Common myeloid progenitor, CD34-positive (primary cell): ENCODE measurements around the gene ERC2.

Source experiments
- CTCF ChIA-PET: fragments of 350-600 bp; sonication (Branson Sonifier 250); formaldehyde crosslinking; loops from one replicate; lab custom pipeline; 2021; ENCODE audit warnings: antibody characterized with exemption; lab: Charles Lee
- POLR2A ChIA-PET: fragments of 350-600 bp; sonication (Branson Sonifier 250); formaldehyde crosslinking; loops from one replicate; lab custom pipeline; 2021; ENCODE audit warnings: antibody characterized with exemption; lab: Charles Lee
- DNase-seq, 3 donors: peaks; one replicate each; pipeline versions ENCODE4 v3.0.0 to v3.0.0-alpha.2; 2013
- H3K27ac ChIP-seq, 2 experiments: 1 replicate in 1 of 2; 2 replicates in 1 of 2; pipeline ENCODE4 v1.7.0; 2013; ENCODE audit warnings: inconsistent platforms in 2 of 2, low read length in 2 of 2, mild to moderate bottlenecking in 2 of 2, low read depth in 1 of 2, moderate library complexity in 1 of 2; ENCODE audit not compliant: severe bottlenecking in 2 of 2, insufficient read depth in 1 of 2, poor library complexity in 1 of 2
- H3K27me3 ChIP-seq, 5 experiments: replicated peaks in 2 of 5; 1 replicate in 3 of 5; 2 replicates in 2 of 5; pipeline versions ENCODE4 v1.6.1 to v1.7.0; 2013; ENCODE audit warnings: low read length in 4 of 5, mild to moderate bottlenecking in 2 of 5, moderate library complexity in 2 of 5, inconsistent platforms in 1 of 5; ENCODE audit not compliant: insufficient read depth in 5 of 5, control insufficient read depth in 4 of 5
- H3K36me3 ChIP-seq, 4 experiments: 1 replicate in 2 of 4; 2 replicates in 2 of 4; pipeline versions ENCODE4 v1.6.1 to v1.7.0; 2013; ENCODE audit warnings: low read length in 3 of 4, control low read depth in 1 of 4, mild to moderate bottlenecking in 1 of 4; ENCODE audit not compliant: control insufficient read depth in 4 of 4, insufficient read depth in 4 of 4
- H3K4me1 ChIP-seq, 4 experiments: 1 replicate in 3 of 4; 2 replicates in 1 of 4; pipeline versions ENCODE4 v1.6.1 to v1.7.1; 2013; ENCODE audit warnings: low read length in 3 of 4, mild to moderate bottlenecking in 3 of 4, control low read depth in 1 of 4, inconsistent platforms in 1 of 4, moderate library complexity in 1 of 4; ENCODE audit not compliant: control insufficient read depth in 4 of 4, insufficient read depth in 4 of 4; ENCODE audit errors: control extremely low read depth in 1 of 4
- H3K4me3 ChIP-seq, 7 experiments: 1 replicate in 4 of 7; 2 replicates in 3 of 7; pipeline versions ENCODE4 v1.5.1 to v1.7.0; 2013; ENCODE audit warnings: mild to moderate bottlenecking in 7 of 7, low read length in 6 of 7, moderate library complexity in 6 of 7, inconsistent platforms in 2 of 7, low read depth in 2 of 7, control low read depth in 1 of 7; ENCODE audit not compliant: insufficient read depth in 4 of 7, control insufficient read depth in 1 of 7; ENCODE audit errors: extremely low read depth in 1 of 7
- H3K9me3 ChIP-seq, 5 experiments: 1 replicate in 4 of 5; 2 replicates in 1 of 5; pipeline versions ENCODE4 v1.6.1 to v1.7.1; 2013; ENCODE audit warnings: low read length in 4 of 5, mild to moderate bottlenecking in 2 of 5, inconsistent platforms in 1 of 5, low read depth in 1 of 5, moderate library complexity in 1 of 5; ENCODE audit not compliant: control insufficient read depth in 4 of 5, insufficient read depth in 2 of 5; ENCODE audit errors: control extremely low read depth in 1 of 5
- WGBS: methylation state at CpG from one replicate; pipeline ENCODE4 v1.1.5; 2013; ENCODE audit not compliant: insufficient coverage; 5-methylcytosine and 5-hydroxymethylcytosine counted together

The ERC2 gene

DNA sequence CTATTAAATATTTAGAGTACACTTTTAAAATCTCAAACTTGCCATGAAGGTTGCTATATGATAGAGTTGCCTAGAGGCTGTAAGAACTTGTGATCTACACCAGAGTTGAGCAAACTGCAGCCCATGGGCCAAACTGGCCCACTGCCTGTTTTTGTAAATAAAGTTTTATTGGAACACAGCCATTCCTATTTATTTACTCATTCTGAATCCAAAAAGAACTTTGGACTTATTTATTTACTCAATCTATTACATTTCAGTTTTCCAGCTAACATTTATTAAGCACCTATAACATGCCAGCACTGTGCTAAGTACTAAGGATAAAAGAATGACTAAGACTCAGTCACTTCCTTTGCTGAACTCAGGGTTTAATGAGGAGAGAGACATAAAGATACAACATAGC, 403.6 kb downstream of the ERC2 start:
- no peak overlapping the region for H3K27ac ChIP-seq
- no peak for DNase-seq
- ChIA-PET CTCF (no interaction called here), POLR2A (no interaction called here)
- H3K4me1 ChIP-seq: no peaks in the 10 kb centered on the region
- no peaks in the 10 kb centered on the region for H3K27me3 ChIP-seq
- no peaks in the 10 kb centered on the region for H3K36me3 ChIP-seq
- H3K4me3 ChIP-seq: no peak overlapping the region
- H3K9me3 ChIP-seq: no peaks in the 10 kb centered on the region

DNA sequence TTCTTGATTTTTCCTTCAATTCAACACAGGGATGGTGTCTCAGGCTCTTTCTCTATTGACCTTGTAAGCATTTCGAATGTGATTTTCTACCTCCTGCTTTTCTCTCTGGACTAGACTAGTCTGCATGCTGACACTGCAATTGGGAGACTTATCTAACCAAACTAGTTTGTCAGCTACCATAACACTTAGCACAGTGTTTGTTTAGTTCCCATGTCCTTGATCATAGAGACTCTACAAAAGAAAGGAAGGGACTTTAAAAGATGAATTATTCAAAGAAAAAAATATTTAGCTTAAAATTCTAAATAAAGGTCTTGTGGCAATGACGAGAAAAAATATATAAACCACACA, 407.0 kb downstream of the ERC2 start:
- Histone ChIP-seq H3K4me3 (no peak overlapping the region), H3K27ac (no peak overlapping the region), H3K36me3 (no peaks in the 10 kb centered on the region), H3K27me3 (no peaks in the 10 kb centered on the region), H3K4me1 (no peaks in the 10 kb centered on the region), H3K9me3 (no peaks in the 10 kb centered on the region)
- WGBS: 88% methylated on average over 1 of the region's 2 CpGs
- DNase-seq: no peak
- CTCF ChIA-PET: no interaction called here
- POLR2A ChIA-PET: no interaction called here

DNA sequence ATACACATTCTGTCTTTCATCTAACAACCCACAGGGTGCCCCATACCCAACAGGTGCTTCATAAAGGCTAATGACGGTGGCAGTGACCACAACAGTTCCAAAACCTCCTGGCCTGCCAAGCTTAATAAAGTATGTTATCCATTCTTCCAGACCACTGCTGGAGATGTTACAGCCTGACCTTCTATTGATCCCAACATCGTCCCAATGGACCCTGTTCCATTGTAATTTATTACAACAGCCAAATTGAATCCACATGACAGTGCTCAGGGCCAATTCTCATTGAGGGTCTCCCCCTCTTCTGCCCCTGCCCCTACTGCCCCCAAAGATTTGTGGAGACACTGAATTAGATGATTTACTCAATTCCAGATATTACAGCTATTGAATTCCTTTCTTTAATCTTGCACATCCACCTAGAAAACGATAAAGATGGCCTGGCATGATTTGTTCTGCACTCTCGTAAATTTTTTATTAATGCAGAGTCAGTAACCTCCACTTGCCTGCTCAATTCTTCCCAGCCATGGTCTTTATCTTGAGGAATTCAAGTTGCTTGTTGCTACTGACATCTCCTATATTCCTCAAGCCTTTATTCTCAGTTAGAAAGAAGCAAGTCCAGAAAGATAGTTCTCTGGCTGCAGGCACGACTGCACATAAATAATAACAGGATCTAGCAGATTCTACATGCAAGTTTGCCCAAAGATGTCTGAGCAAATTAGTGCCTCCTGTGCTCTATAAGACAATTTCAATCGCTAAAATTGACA, 407.6 kb downstream of the ERC2 start:
- Histone ChIP-seq H3K4me1 (no peaks in the 10 kb centered on the region), H3K4me3 (no peak overlapping the region), H3K9me3 (no peaks in the 10 kb centered on the region), H3K27ac (no peak overlapping the region), H3K27me3 (no peaks in the 10 kb centered on the region), H3K36me3 (no peaks in the 10 kb centered on the region)
- 95% methylated on average over 6 of the region's 6 CpGs for WGBS
- POLR2A ChIA-PET: no interaction called here
- CTCF ChIA-PET: no interaction called here
- DNase-seq: no peak

DNA sequence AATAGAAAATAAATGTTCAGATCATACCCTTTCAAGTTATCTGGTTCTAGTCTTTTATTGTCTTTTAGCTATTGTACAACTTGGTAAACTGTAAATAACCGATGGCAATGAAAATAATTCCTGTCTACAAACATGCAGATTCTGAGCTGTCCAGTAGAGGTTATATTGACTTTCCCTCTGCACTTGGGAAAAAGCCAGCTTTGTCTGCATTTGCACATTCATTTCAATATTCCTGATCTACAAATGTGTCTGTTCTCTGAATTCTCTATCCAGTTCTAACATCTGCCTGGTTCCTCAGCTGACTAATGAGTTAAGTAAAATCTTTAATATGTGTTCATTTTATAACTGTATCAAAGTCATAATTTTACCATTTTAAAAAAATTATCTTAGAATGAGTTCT, 408.5 kb downstream of the ERC2 start:
- POLR2A ChIA-PET: no interaction called here
- 100% methylated on average over 1 of the region's 1 CpG for WGBS
- no peak for DNase-seq
- H3K4me1 ChIP-seq: no peaks in the 10 kb centered on the region
- H3K4me3 ChIP-seq: no peak overlapping the region
- H3K9me3 ChIP-seq: no peaks in the 10 kb centered on the region
- peaks cover 0 to 2% (median 0%) of the 10 kb centered on the region in 5 experiments for H3K27me3 ChIP-seq
- H3K36me3 ChIP-seq: no peaks in the 10 kb centered on the region
- H3K27ac ChIP-seq: no peak overlapping the region
- CTCF ChIA-PET: no interaction called here

DNA sequence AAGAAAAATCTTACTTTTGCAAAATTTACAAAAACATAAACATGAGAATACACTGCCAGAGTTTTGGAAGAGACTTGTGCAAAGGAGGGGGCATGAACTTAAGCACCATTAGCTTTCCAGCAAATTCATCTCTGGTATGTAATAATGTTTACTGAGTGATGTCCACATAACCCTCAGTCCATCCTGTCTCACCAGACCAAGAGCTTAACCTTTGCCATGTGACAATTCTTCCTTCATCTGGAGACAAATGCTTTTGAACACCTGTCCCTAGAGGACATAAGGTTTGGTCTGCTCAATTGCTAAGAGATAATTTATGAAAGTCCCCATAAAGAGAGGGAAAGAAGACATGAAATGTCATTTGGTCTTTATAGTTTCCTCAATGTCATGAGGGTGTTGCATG, 412.3 kb downstream of the ERC2 start:
- Histone ChIP-seq H3K9me3 (no peaks in the 10 kb centered on the region), H3K4me3 (no peak overlapping the region), H3K27ac (no peak overlapping the region), H3K27me3 (peaks cover 0 to 2% (median 0%) of the 10 kb centered on the region in 5 experiments), H3K36me3 (no peaks in the 10 kb centered on the region), H3K4me1 (no peaks in the 10 kb centered on the region)
- no peak for DNase-seq
- ChIA-PET POLR2A (no interaction called here), CTCF (no interaction called here)

DNA sequence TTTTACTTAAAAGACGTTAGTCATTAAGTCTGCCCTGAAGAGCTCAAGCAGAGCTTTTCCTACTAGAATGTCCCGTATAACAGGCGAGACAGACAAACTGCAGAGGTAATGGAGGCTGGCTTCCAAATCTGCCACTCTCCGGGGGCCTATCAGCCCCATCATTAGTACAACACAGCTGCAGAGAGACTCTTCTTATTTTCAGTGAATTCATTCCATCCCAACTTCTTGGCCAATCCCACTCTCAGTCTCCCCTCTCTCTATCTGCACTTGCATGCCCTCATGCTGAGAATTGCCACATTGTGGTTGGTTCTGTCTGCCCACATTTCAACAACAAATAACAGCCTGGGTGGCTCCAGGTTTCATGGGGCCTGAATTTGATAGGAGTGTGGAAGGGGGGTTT, 412.7 kb downstream of the ERC2 start:
- Histone ChIP-seq H3K4me3 (no peak overlapping the region), H3K9me3 (no peaks in the 10 kb centered on the region), H3K27me3 (peaks cover 0 to 2% (median 0%) of the 10 kb centered on the region in 5 experiments), H3K27ac (no peak overlapping the region), H3K4me1 (no peaks in the 10 kb centered on the region), H3K36me3 (no peaks in the 10 kb centered on the region)
- 84% methylated on average over 4 of the region's 4 CpGs for WGBS
- CTCF ChIA-PET: no interaction called here
- POLR2A ChIA-PET: no interaction called here
- no peak for DNase-seq

DNA sequence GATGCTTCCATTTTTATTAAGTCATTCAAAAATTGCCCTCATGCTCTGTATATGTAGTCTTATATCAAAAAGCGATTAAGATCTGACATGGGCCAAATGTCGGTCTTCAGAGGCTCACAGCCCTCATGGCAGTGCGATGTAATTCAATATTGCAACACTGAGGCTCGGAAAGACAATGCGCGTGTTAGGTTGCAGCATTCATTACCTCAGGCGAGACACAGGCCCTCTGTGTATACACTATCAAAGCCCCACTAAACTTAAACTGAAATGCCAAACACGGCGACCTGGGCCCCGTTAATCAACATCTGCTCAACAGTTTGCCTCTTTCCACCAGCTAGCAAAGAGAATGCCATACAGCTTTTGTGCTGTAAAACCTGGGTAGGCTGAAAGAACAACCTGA, 413.4 kb downstream of the ERC2 start:
- no peaks in the 10 kb centered on the region for H3K4me1 ChIP-seq
- peaks cover 0 to 2% (median 0%) of the 10 kb centered on the region in 5 experiments for H3K27me3 ChIP-seq
- H3K27ac ChIP-seq: no peak overlapping the region
- ChIA-PET CTCF (no interaction called here), POLR2A (no interaction called here)
- DNase-seq: no peak
- H3K4me3 ChIP-seq: no peak overlapping the region
- no peaks in the 10 kb centered on the region for H3K9me3 ChIP-seq
- 85% methylated on average over 9 of the region's 10 CpGs for WGBS
- no peaks in the 10 kb centered on the region for H3K36me3 ChIP-seq
